Parathyroid adenoma (tissue), 2 donors: ENCODE data around the gene RASGEF1B.

ENCODE experiments used
- H2AFZ ChIP-seq: fragments of 300-600 bp; sonication (generic); one replicate; pipeline ENCODE4 v1.7.0; 2017; ENCODE audit warnings: antibody characterized with exemption, mild to moderate bottlenecking
- H3K27ac ChIP-seq: fragments of 300-600 bp; sonication (generic); one replicate; pipeline ENCODE4 v1.7.0; 2017
- H3K27me3 ChIP-seq: fragments of 300-600 bp; sonication (generic); one replicate; pipeline ENCODE4 v1.7.0; 2017; ENCODE audit warnings: low read length; ENCODE audit not compliant: control insufficient read depth, insufficient read depth
- H3K36me3 ChIP-seq: fragments of 300-600 bp; sonication (generic); one replicate; pipeline ENCODE4 v1.7.0; 2017; ENCODE audit warnings: low read length; ENCODE audit not compliant: control insufficient read depth, insufficient read depth
- H3K4me1 ChIP-seq: fragments of 300-600 bp; sonication (generic); one replicate; pipeline ENCODE4 v1.7.0; 2017; ENCODE audit warnings: control low read depth
- H3K4me2 ChIP-seq: fragments of 300-600 bp; sonication (generic); one replicate; pipeline ENCODE4 v1.7.0; 2017; ENCODE audit warnings: low read length
- H3K4me3 ChIP-seq: fragments of 300-600 bp; sonication (generic); one replicate; pipeline ENCODE4 v1.7.0; 2017; ENCODE audit warnings: low read depth, low read length
- H3K79me2 ChIP-seq: fragments of 300-600 bp; sonication (generic); one replicate; pipeline ENCODE4 v1.7.0; 2017; ENCODE audit warnings: control low read depth
- H3K9ac ChIP-seq: fragments of 300-600 bp; sonication (generic); one replicate; pipeline ENCODE4 v1.7.0; 2017; ENCODE audit warnings: mild to moderate bottlenecking
- H3K9me3 ChIP-seq: fragments of 300-600 bp; sonication (generic); one replicate; pipeline ENCODE4 v1.7.0; 2017; ENCODE audit warnings: low read length; ENCODE audit not compliant: control insufficient read depth
- TF ChIP-seq, protein P1 (sequence below): fragments of 300-600 bp; sonication (generic); IDR thresholded peaks from one replicate; pipeline ENCODE4 v1.7.0; 2017; ENCODE audit warnings: antibody characterized with exemption, mild to moderate bottlenecking
- donor health status: primary hyperparathyroidism.

RASGEF1B gene

GRCh38 chr4:81399306-81400086 is 72.2 kb downstream of the RASGEF1B start:
- Histone ChIP-seq H3K36me3 (no peaks in the 10 kb centered on the region), H3K4me1 (peaks cover 8% of the 10 kb centered on the region), H3K9ac (no peak overlapping the region), H3K4me3 (no peak overlapping the region), H3K4me2 (no peak overlapping the region), H3K9me3 (no peaks in the 10 kb centered on the region), H3K27me3 (no peaks in the 10 kb centered on the region), H2AFZ (no peak overlapping the region), H3K27ac (no peak overlapping the region), H3K79me2 (no peaks in the 10 kb centered on the region)
- TF ChIP-seq, protein P1, sequence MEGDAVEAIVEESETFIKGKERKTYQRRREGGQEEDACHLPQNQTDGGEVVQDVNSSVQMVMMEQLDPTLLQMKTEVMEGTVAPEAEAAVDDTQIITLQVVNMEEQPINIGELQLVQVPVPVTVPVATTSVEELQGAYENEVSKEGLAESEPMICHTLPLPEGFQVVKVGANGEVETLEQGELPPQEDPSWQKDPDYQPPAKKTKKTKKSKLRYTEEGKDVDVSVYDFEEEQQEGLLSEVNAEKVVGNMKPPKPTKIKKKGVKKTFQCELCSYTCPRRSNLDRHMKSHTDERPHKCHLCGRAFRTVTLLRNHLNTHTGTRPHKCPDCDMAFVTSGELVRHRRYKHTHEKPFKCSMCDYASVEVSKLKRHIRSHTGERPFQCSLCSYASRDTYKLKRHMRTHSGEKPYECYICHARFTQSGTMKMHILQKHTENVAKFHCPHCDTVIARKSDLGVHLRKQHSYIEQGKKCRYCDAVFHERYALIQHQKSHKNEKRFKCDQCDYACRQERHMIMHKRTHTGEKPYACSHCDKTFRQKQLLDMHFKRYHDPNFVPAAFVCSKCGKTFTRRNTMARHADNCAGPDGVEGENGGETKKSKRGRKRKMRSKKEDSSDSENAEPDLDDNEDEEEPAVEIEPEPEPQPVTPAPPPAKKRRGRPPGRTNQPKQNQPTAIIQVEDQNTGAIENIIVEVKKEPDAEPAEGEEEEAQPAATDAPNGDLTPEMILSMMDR, result no peak

DNA sequence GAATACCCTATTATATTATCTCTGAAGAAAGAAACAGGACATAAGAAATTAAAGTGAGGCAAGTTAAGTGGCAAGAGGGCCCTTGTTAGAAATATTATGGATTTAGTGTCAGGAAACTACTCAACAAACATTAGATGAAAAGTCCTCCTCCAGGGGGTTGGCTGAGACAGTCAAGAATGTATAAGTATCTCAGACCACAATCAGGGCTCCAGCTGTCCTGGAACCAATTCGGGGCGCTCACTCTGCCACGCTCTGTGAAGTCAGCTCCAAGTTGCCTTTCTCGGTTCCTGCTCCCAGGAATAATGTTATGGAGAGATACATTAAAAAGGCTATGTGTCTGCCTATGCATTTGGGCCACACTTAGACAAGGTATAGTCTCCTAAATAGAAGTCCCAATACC is 73.3 kb downstream of the RASGEF1B start:
- TF ChIP-seq, protein P1, result no peak
- no peaks in the 10 kb centered on the region for H3K36me3 ChIP-seq
- no peaks in the 10 kb centered on the region for H3K9me3 ChIP-seq
- H3K9ac ChIP-seq, result no peak overlapping the region
- H3K79me2 ChIP-seq, result no peaks in the 10 kb centered on the region
- H3K27me3 ChIP-seq, result no peaks in the 10 kb centered on the region
- H3K4me1 ChIP-seq, result peaks cover 8% of the 10 kb centered on the region
- no peak overlapping the region for H3K4me2 ChIP-seq
- H3K4me3 ChIP-seq, result no peak overlapping the region
- no peak overlapping the region for H3K27ac ChIP-seq
- H2AFZ ChIP-seq, result no peak overlapping the region

- no peaks in the 10 kb centered on the region for H3K79me2 ChIP-seq
- H3K4me2 ChIP-seq, result no peak overlapping the region
- H3K27ac ChIP-seq, result no peak overlapping the region
- no peaks in the 10 kb centered on the region for H3K9me3 ChIP-seq
- H2AFZ ChIP-seq, result no peak overlapping the region
- peaks cover 8% of the 10 kb centered on the region for H3K4me1 ChIP-seq
- H3K27me3 ChIP-seq, result no peaks in the 10 kb centered on the region
- no peaks in the 10 kb centered on the region for H3K36me3 ChIP-seq
- TF ChIP-seq, protein P1, result no peak
- no peak overlapping the region for H3K9ac ChIP-seq
- no peak overlapping the region for H3K4me3 ChIP-seq
Observed at GRCh38 chr4:81397635-81398034, 74.1 kb downstream of the RASGEF1B start.

GRCh38 chr4:81395239-81395638 is 76.5 kb downstream of the RASGEF1B start:
- no peaks in the 10 kb centered on the region for H3K79me2 ChIP-seq
- TF ChIP-seq, protein P1, result no peak
- H3K9me3 ChIP-seq, result no peaks in the 10 kb centered on the region
- H2AFZ ChIP-seq, result no peak overlapping the region
- no peak overlapping the region for H3K27ac ChIP-seq
- no peak overlapping the region for H3K4me3 ChIP-seq
- H3K4me2 ChIP-seq, result no peak overlapping the region
- H3K4me1 ChIP-seq, result peaks cover 3% of the 10 kb centered on the region
- H3K9ac ChIP-seq, result no peak overlapping the region
- H3K27me3 ChIP-seq, result no peaks in the 10 kb centered on the region
- H3K36me3 ChIP-seq, result no peaks in the 10 kb centered on the region

DNA sequence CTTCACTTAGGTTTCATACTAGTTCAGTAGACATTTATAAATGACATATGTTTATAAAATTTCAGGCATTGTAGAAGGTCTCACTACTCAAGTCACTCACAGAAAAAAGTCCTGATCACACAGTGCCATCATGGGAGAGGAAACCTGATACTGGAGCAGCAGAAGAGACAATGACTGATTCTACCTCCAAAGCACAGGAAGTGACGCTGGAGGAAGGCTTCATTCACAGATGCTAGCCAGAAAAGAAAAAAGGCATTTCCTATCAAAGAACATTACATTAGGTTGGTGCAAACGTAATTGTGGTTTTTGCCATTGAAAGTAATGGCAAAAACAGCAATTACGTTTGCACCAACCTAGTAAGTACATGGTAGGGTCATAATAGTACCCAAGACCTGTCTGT is 79.5 kb downstream of the RASGEF1B start:
- Histone ChIP-seq H3K27me3 (no peaks in the 10 kb centered on the region), H2AFZ (no peak overlapping the region), H3K9ac (no peak overlapping the region), H3K9me3 (no peaks in the 10 kb centered on the region), H3K4me3 (no peak overlapping the region), H3K36me3 (no peaks in the 10 kb centered on the region), H3K4me2 (no peak overlapping the region), H3K79me2 (no peaks in the 10 kb centered on the region), H3K27ac (no peak overlapping the region), H3K4me1 (no peaks in the 10 kb centered on the region)
- TF ChIP-seq, protein P1, result no peak
